ENCODE data around the gene DMRTB1.

DNA sequence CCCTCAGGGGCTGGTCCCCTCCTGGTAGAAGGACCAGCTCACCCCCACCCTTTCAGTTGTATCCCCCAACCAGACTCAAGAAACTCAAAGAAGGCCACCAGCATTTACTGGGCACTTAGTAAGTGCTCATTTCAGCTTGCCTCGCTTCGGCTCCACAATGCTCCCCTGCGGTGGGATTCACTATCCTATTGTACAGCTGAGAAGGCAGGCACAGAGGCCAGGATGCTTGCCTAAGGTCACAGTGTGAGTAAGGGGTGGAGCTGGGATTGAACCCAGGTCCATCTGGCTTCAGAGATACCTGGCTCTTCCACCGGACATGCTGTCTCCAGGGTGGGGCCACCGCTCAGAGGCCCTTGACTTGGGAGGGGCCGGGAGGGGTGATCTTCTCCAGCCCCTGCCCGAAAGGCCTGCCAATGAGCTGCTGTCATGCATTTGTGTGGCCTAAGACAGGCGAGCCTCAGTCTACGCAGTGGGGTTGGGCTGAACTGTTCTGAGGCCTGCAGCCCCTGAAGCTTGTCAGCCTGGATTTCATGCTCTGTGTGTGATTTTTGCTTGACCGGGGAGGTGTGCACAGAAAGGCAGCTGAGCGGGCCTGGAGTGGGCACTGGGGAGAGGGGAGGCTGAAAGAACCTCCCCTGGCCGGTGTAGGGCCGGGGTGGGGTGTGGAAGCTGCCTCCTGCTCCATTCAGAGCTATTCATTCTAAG lies 48.1 kb downstream of the DMRTB1 start:
- TF ChIP-seq TAF1 (IDR thresholded peaks at IDR 0.05; ENCODE audit: low read depth, low read length): no peak
- TF ChIP-seq POU2F2 (IDR thresholded peaks at IDR 0.05; ENCODE audit: low read depth, low read length): no peak
